Heart right ventricle (tissue), 16 donors: ENCODE data around the gene PCDHGC4. TPM values are rescaled to one million over a fixed set of nuclear protein-coding genes. Genes with fewer than 3 reads are reported as not detected.

Experiments
- ATAC-seq, 8 donors: fragments of 200-7000 bp; cut with Tn5 transposase; one replicate each; pipeline ENCODE4 v1.9.1; 2020; ENCODE audit warnings: mild to moderate bottlenecking in 8 of 8, moderate library complexity in 8 of 8, moderate number of reproducible peaks in 1 of 8
- DNase-seq, 2 donors: peaks; one replicate each; pipeline ENCODE4 v3.0.0-alpha.2; 2020
- H3K27ac ChIP-seq, 10 donors: fragments of 200-600 bp; sonication (generic) in 2 of 10; one replicate each; pipeline versions ENCODE4 v1.5.0 to v1.8.0; 2020 to 2022; ENCODE audit warnings: mild to moderate bottlenecking in 3 of 10
- H3K27me3 ChIP-seq, 7 donors: fragments of 200-600 bp; one replicate each; pipeline ENCODE4 v1.8.0; 2021 to 2022; ENCODE audit warnings: mild to moderate bottlenecking in 2 of 7
- H3K36me3 ChIP-seq, 9 donors: fragments of 200-600 bp; sonication (generic) in 1 of 9; one replicate each; pipeline versions ENCODE4 v1.5.0 to v1.8.0; 2020 to 2022; ENCODE audit warnings: mild to moderate bottlenecking in 2 of 9
- H3K4me1 ChIP-seq, 9 donors: fragments of 200-600 bp; sonication (generic) in 1 of 9; one replicate each; pipeline versions ENCODE4 v1.5.0 to v1.8.0; 2020 to 2022; ENCODE audit warnings: mild to moderate bottlenecking in 4 of 9
- H3K4me3 ChIP-seq, 10 donors: fragments of 200-600 bp; sonication (generic) in 2 of 10; one replicate each; pipeline versions ENCODE4 v1.5.0 to v1.8.0; 2020 to 2022; ENCODE audit warnings: mild to moderate bottlenecking in 7 of 10, moderate library complexity in 2 of 10
- H3K9me3 ChIP-seq, 11 donors: fragments of 200-600 bp in 10 of 11; sonication (generic) in 2 of 11; one replicate each; pipeline versions ENCODE4 v1.5.0 to v1.8.0; 2013 to 2022; ENCODE audit warnings: mild to moderate bottlenecking in 2 of 11, control low read depth in 1 of 11, moderate library complexity in 1 of 11
- CTCF ChIP-seq, 9 donors: fragments of 200-600 bp; sonication (generic) in 2 of 9; IDR thresholded peaks; one replicate each; pipeline versions ENCODE4 v1.5.0 to v1.8.0; 2021 to 2022; ENCODE audit warnings: antibody characterized with exemption in 9 of 9, mild to moderate bottlenecking in 5 of 9, moderate library complexity in 1 of 9
- WGBS, 2 donors: extraction: QIAGEN DNeasy Blood & Tissue Kit; methylation state at CpG; one replicate each; pipeline ENCODE4 v1.1.7; 2013; ENCODE audit warnings: inconsistent platforms in 1 of 2; 5-methylcytosine and 5-hydroxymethylcytosine counted together
- intact Hi-C, 10 donors: fragments of 100-400 bp; cut with DNase I; formaldehyde crosslinking; loops; one replicate each; pipeline versions ENCODE4 v1.11.1 to v1.14.2; 2022
- polyA plus RNA-seq, 2 donors: library from polyadenylated mRNA; stranded (reverse); fragments of 200-250 nt; gene quantifications; one replicate each; pipeline ENCODE4 v1.2.3, GENCODE V29; 2013
- total RNA-seq, 10 donors: library from RNA; stranded (reverse); fragmentation: NEBNext Ultra II Directional in 3 of 10; extraction: Animal tissue kit (Norgen Biotek cat#: 25700) in 3 of 10; gene quantifications; one replicate each; pipeline versions ENCODE4 v1.2.1 to v1.2.4, GENCODE V29; 2021 to 2023
- donor health status: Arrhythmogenic right ventricular cardiomyopathy.
- donor health status: ischemic (EF 13 %, LVEDD 7.1; RV severe dilation, severe dysfunction).
- donor health status: healthy with polysubstance abuse.
- donor health status: DM: no; HTN: yes; CAD: no.
- donor health status: DM: no; HTN: no; CAD: no.
- donor health status: ischemic (EF 25% LVEDD 6.9; RV normal size, moderate dysfunction).
- donor health status: ischemic (EF 25% LVEDD 5.7; RV mildly dilated, moderate dysfunction).
- donor health status: healthy.
- donor health status: DM: yes; HTN: yes; CAD: no.
- donor health status: Ischemic cardiomyopathy.
- donor health status: ischemic (EF 35%, LVEDD 5.7; RV mildly dilated, moderate dysfunction).
- donor health status: nonischemic (EF 11% LVEDD 7.7; RV severe dilation, severe dysfunction).
- donor health status: DM: yes; HTN: yes; CAD: no.
- donor health status: PGD.
- donor health status: ischemic (EF 29% LVEDD 5.4; RV normal size, mild dysfunction).
- donor health status: nonischemic (EF 23%, LVEDD 6.1; RV moderate dilation, normal function).

Gene PCDHGC4
- total and polyA plus RNA-seq, 12 donors, result 0.12 to 5.0 (median 3.1) TPM

- Histone ChIP-seq H3K4me3 (no peak overlapping the region), H3K27me3 (no peaks in the 10 kb centered on the region), H3K27ac (peak overlapping the region; percentile 37 to 94 (median 86)), H3K4me1 (peaks cover 12 to 85% (median 67%) of the 10 kb centered on the region in 9 donors), H3K9me3 (no peaks in the 10 kb centered on the region), H3K36me3 (peaks cover 0 to 82% (median 12%) of the 10 kb centered on the region in 9 donors)
- no peak for TF ChIP-seq CTCF (IDR thresholded peaks at IDR 0.05)
- ATAC-seq (peak; percentile 65 to 87 (median 86)), DNase-seq (peak in 1 of 2 donors; percentile 80)
- intact Hi-C loops, result loop anchor here (5.0 to 10.0 kb wide), 9 partner anchors 36 to 107 kb away; partner anchors contain the start of genes PCDHGA12 (in 3 of the 10), PCDHGB7 (in 3 of the 10), PCDHGC3 (in 3 of the 10) and PCDHGA11 (in 2 of the 10)
- 13 to 21% methylated on average over 2 of the region's 2 CpGs for WGBS, 2 donors
These were observed 36.5 kb downstream of the PCDHGC4 start for GRCh38 chr5:141521244-141521781.

GRCh38 chr5:141522301-141522700 lies 37.5 kb downstream of the PCDHGC4 start:
- H3K4me3 ChIP-seq, result no peak overlapping the region
- no peaks in the 10 kb centered on the region for H3K9me3 ChIP-seq
- intact Hi-C loops, result loop anchor here (5.0 to 10.0 kb wide), 9 partner anchors 35 to 108 kb away; partner anchors contain the start of genes PCDHGA12 (in 3 of the 10), PCDHGB7 (in 3 of the 10), PCDHGC3 (in 3 of the 10) and PCDHGA11 (in 2 of the 10)
- DNase-seq (no peak), ATAC-seq (no peak)
- no peak for TF ChIP-seq CTCF (IDR thresholded peaks at IDR 0.05)
- 44 to 45% methylated on average over 2 of the region's 2 CpGs for WGBS, 2 donors
- H3K36me3 ChIP-seq, result peaks cover 0 to 82% (median 20%) of the 10 kb centered on the region in 9 donors
- H3K27me3 ChIP-seq, result no peaks in the 10 kb centered on the region
- H3K27ac ChIP-seq, result peak overlapping the region in 9 of 10 donors; percentile 68 to 94 (median 87)
- peaks cover 12 to 75% (median 62%) of the 10 kb centered on the region in 9 donors for H3K4me1 ChIP-seq

GRCh38 chr5:141523991-141524390 lies 39.2 kb downstream of the PCDHGC4 start:
- Histone ChIP-seq H3K36me3 (peaks cover 0 to 82% (median 16%) of the 10 kb centered on the region in 9 donors), H3K9me3 (no peaks in the 10 kb centered on the region), H3K27ac (peak overlapping the region in 8 of 10 donors; percentile 10 to 94 (median 78)), H3K4me1 (peaks cover 12 to 87% (median 74%) of the 10 kb centered on the region in 9 donors), H3K4me3 (no peak overlapping the region), H3K27me3 (no peaks in the 10 kb centered on the region)
- TF ChIP-seq CTCF (IDR thresholded peaks at IDR 0.05), result no peak
- WGBS, 2 donors, result 86 to 87% methylated on average over 8 of the region's 8 CpGs
- ATAC-seq (no peak), DNase-seq (no peak)
- intact Hi-C loops, result loop anchor here (1.0 to 10.0 kb wide), 15 partner anchors 15 to 109 kb away; partner anchors contain the start of genes PCDHGA12 (in 4 of the 10), PCDHGB7 (in 4 of the 10), PCDHGC3 (in 3 of the 10) and PCDHGA11 (in 2 of the 10)

GRCh38 chr5:141524604-141525597 lies 40.1 kb downstream of the PCDHGC4 start:
- H3K27me3 ChIP-seq, result no peaks in the 10 kb centered on the region
- H3K9me3 ChIP-seq, result no peaks in the 10 kb centered on the region
- no peak overlapping the region for H3K4me3 ChIP-seq
- intact Hi-C loops, result loop anchor here (1.0 to 10.0 kb wide), 17 partner anchors 16 to 113 kb away; partner anchors contain the start of genes PCDHGB7 (in 6 of the 10), PCDHGA12 (in 5 of the 10), PCDHGC3 (in 3 of the 10) and PCDHGA10 (in 2 of the 10)
- ATAC-seq (peak; percentile 64 to 76 (median 72)), DNase-seq (peak; percentile 84 to 91)
- WGBS, 2 donors, result 30 to 37% methylated on average over 12 of the region's 12 CpGs
- H3K4me1 ChIP-seq, result peaks cover 16 to 87% (median 75%) of the 10 kb centered on the region in 9 donors
- peaks cover 0 to 83% (median 12%) of the 10 kb centered on the region in 9 donors for H3K36me3 ChIP-seq
- peak; percentile 98 to 100 (median 99) for TF ChIP-seq CTCF (IDR thresholded peaks at IDR 0.05)
- peak overlapping the region in 9 of 10 donors; percentile 52 to 94 (median 71) for H3K27ac ChIP-seq
